PFSK-1 (cell line): ENCODE data around the gene EXOC4.

Experiments used
- FOXP2 ChIP-seq: optimal IDR thresholded peaks from 2 replicates; pipeline ENCODE3; 2011; ENCODE audit warnings: borderline replicate concordance, control low read depth, inconsistent platforms; ENCODE audit not compliant: insufficient read depth; ENCODE audit errors: extremely low read length, extremely low read depth
- POLR2AphosphoS5 ChIP-seq: IDR thresholded peaks from 2 replicates; pipeline ENCODE4 v1.6.1; 2012; ENCODE audit warnings: low read depth, mild to moderate bottlenecking, control low read depth, low read length, moderate library complexity
- SIN3A ChIP-seq: IDR thresholded peaks from 2 replicates; pipeline ENCODE4 v1.6.1; 2012; ENCODE audit warnings: mild to moderate bottlenecking, low read length, moderate library complexity, borderline replicate concordance; ENCODE audit not compliant: insufficient read depth
- TAF1 ChIP-seq: IDR thresholded peaks from 2 replicates; pipeline ENCODE4 v1.6.1; 2012; ENCODE audit warnings: low read length, control low read depth, borderline replicate concordance; ENCODE audit not compliant: insufficient read depth
- TF ChIP-seq, protein P1 (sequence below), 2 experiments: IDR thresholded peaks; 2 replicates each; pipeline versions ENCODE4 v1.6.1 to v1.8.0; 2011 to 2012; ENCODE audit warnings: low read depth in 2 of 2, low read length in 2 of 2, control low read depth in 1 of 2, inconsistent platforms in 1 of 2, mild to moderate bottlenecking in 1 of 2, moderate library complexity in 1 of 2; ENCODE audit not compliant: insufficient read depth in 1 of 2

EXOC4 gene

DNA sequence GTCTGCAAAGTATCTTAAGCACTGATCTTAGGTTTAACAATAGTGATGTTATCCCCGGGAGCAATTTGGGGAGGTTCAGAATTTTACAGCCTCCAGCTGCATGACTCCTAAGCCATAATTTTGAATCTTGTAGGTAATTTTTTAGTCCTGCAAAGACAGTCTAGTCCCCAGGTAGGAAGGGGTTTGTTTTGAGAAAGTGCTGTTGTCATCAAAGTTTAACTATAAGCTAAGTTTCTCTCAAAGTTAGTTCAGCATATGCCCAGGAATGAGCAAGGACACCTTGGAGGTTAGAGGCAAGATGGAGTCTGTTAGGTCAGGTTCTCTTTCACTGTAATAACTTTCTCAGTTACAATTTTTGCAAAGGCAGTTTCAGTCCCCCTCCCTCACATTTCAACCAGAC lies 795.3 kb downstream of the EXOC4 start:
- TF ChIP-seq SIN3A (no peak), POLR2AphosphoS5 (no peak), TAF1 (no peak), FOXP2 (no peak)
- TF ChIP-seq, protein P1, sequence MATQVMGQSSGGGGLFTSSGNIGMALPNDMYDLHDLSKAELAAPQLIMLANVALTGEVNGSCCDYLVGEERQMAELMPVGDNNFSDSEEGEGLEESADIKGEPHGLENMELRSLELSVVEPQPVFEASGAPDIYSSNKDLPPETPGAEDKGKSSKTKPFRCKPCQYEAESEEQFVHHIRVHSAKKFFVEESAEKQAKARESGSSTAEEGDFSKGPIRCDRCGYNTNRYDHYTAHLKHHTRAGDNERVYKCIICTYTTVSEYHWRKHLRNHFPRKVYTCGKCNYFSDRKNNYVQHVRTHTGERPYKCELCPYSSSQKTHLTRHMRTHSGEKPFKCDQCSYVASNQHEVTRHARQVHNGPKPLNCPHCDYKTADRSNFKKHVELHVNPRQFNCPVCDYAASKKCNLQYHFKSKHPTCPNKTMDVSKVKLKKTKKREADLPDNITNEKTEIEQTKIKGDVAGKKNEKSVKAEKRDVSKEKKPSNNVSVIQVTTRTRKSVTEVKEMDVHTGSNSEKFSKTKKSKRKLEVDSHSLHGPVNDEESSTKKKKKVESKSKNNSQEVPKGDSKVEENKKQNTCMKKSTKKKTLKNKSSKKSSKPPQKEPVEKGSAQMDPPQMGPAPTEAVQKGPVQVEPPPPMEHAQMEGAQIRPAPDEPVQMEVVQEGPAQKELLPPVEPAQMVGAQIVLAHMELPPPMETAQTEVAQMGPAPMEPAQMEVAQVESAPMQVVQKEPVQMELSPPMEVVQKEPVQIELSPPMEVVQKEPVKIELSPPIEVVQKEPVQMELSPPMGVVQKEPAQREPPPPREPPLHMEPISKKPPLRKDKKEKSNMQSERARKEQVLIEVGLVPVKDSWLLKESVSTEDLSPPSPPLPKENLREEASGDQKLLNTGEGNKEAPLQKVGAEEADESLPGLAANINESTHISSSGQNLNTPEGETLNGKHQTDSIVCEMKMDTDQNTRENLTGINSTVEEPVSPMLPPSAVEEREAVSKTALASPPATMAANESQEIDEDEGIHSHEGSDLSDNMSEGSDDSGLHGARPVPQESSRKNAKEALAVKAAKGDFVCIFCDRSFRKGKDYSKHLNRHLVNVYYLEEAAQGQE (IDR thresholded peaks at IDR 0.05; ENCODE audit: insufficient read depth in 1 of 2, low read depth in 2 of 2, low read length in 2 of 2) = no peak

DNA sequence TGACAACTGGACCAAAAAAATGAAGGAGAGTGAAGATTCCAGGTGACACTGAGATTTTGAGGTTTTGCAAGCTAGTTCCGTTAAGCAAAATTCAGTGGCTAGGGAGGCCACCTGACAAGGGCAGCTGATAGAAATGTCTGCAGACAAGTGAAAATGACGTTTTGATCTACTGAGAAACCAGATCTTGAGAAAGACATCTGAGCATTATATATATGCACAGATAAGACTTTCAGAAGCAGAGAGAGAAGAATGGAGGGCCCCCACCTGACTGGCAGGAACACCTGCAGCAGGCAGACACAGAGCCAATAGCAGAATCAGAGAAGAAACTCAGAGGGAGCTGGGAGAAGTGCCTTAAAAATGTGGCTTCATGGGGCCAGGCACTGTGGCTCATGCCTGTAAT lies 798.1 kb downstream of the EXOC4 start:
- TF ChIP-seq, protein P1 (IDR thresholded peaks at IDR 0.05; ENCODE audit: insufficient read depth in 1 of 2, low read depth in 2 of 2, low read length in 2 of 2) = no peak
- no peak for TF ChIP-seq FOXP2
- TF ChIP-seq TAF1 = no peak

DNA sequence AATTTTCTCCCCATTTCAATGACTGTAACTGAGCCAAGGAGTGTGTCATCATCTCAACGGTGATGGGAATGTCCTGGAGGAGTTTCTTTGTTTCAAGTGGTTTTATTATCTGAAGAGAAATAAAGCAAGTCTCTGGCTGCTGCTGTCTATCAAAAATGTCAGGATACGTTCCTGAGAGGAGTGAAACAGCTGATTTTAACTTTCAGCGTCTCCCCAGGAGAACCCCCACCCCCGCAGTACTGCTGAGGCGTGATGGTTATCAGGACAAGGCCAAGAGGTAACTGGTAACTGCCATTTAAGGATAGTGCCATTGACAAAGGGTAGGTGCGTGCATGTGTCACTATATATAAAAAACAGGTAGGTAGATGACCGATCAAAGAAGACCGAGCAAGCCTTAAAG lies 803.9 kb downstream of the EXOC4 start:
- TF ChIP-seq, protein P1 (IDR thresholded peaks at IDR 0.05; ENCODE audit: insufficient read depth in 1 of 2, low read depth in 2 of 2, low read length in 2 of 2) = no peak
- no peak for TF ChIP-seq SIN3A

DNA sequence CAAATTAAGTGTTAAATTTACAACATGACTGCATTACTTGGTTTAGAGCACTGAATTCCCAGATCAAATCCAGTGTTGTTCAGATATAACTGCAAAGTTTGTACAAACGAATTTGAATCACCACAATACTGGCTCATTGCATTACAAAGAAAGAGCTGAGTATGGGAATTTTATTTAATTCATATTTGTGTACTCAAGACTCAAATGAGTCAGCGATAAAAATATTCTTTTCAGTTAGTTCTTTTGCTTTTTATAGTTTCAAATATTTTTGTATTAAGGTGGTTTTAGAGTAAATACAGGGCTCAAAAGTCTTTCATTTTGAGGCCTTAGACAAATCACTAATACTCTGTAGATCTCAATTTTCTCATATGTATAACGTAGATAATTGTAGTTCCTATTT lies 805.6 kb downstream of the EXOC4 start:
- TF ChIP-seq SIN3A = no peak

DNA sequence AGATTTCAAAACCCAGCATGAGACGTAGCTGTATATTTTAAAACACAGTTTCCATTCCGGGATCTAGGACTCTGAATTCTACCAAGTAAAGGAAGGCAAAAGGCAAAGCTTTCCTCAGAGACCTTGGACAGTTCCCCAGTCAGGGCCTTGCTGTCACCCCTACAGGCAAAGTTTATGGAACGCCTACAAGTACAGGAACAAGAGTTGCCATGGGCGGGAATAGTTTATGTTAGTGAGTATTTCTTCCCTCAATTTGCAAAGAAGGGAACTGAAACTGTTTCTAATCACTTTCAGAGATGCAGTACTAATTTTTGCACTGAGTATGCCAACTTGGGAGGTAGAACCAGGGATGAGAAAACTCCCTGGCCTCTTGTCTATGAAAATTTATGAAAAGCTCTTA lies 806.1 kb downstream of the EXOC4 start:
- TF ChIP-seq FOXP2 (no peak), TAF1 (no peak), SIN3A (no peak), POLR2AphosphoS5 (no peak)
- TF ChIP-seq, protein P1 (IDR thresholded peaks at IDR 0.05; ENCODE audit: insufficient read depth in 1 of 2, low read depth in 2 of 2, low read length in 2 of 2) = peak; percentile 64 to 90

DNA sequence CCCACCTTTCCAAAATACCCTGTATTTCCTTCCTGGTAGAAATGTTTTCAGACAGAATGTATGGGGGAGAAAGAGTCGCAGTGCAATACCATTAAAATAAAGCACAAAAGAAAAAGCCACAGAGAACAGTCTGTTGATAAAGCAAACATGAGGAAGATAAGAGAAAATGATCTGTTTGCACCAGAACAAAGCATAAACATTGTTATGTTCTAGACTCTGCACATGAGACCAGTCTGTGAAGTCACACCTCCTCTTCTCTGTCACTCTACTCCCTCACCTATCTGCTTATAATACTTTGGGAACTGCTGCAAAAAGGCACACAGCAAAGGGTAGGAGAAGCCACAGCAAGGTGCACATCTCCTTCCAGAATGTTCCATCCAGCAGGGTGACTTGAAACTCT lies 807.0 kb downstream of the EXOC4 start:
- no peak for TF ChIP-seq SIN3A
- no peak for TF ChIP-seq POLR2AphosphoS5
- no peak for TF ChIP-seq FOXP2
- TF ChIP-seq, protein P1 (IDR thresholded peaks at IDR 0.05; ENCODE audit: insufficient read depth in 1 of 2, low read depth in 2 of 2, low read length in 2 of 2) = no peak
- no peak for TF ChIP-seq TAF1
